WTC11 (cell line): ENCODE results near the gene RXRA. TPM values are rescaled to one million over a fixed set of nuclear protein-coding genes. Genes with fewer than 3 reads are reported as not detected.

Source experiments
- ATAC-seq: fragments of 200-7000 bp; cut with Tn5 transposase; 2 replicates; pipeline ENCODE4 v1.10.0; 2021; ENCODE audit warnings: mild to moderate bottlenecking, moderate library complexity
- CTCF ChIA-PET: fragments of 300-600 bp; sonication (Branson Sonifier 250); formaldehyde crosslinking; loops from one replicate; lab custom pipeline; 2021; ENCODE audit warnings: antibody characterized with exemption; lab: Charles Lee
- POLR2A ChIA-PET: fragments of 350-600 bp; sonication (Branson Sonifier 250); formaldehyde crosslinking; loops from one replicate; lab custom pipeline; 2021; ENCODE audit warnings: antibody characterized with exemption; lab: Charles Lee
- DNase-seq: peaks from one replicate; pipeline ENCODE4 v3.0.0; 2021; ENCODE audit warnings: low spot score
- H3K27ac Mint-ChIP-seq: 2 replicates; pipeline ENCODE4 v1.8.0; 2021; ENCODE audit warnings: mixed read lengths
- H3K27me3 Mint-ChIP-seq: 2 replicates; pipeline ENCODE4 v1.8.0; 2021; ENCODE audit warnings: low read depth, mild to moderate bottlenecking, moderate library complexity, mixed read lengths
- H3K36me3 Mint-ChIP-seq: 2 replicates; pipeline ENCODE4 v1.8.0; 2021; ENCODE audit warnings: mixed read lengths
- H3K4me1 Mint-ChIP-seq: 2 replicates; pipeline ENCODE4 v1.8.0; 2022; ENCODE audit warnings: mixed read lengths
- H3K4me3 Mint-ChIP-seq: 2 replicates; pipeline ENCODE4 v1.8.0; 2021; ENCODE audit warnings: mild to moderate bottlenecking, moderate library complexity, mixed read lengths
- H3K9me3 Mint-ChIP-seq: 2 replicates; pipeline ENCODE4 v1.8.0; 2021; ENCODE audit warnings: mixed read lengths
- ATF1 ChIP-seq: sonication (generic); formaldehyde crosslinking; IDR thresholded peaks from 2 replicates; pipeline ENCODE4 v1.8.1; 2023; ENCODE audit warnings: mild to moderate bottlenecking, moderate library complexity, missing genetic modification reagents
- FOXP1 ChIP-seq: sonication (generic); formaldehyde crosslinking; IDR thresholded peaks from 2 replicates; pipeline ENCODE4 v1.8.0; 2022; ENCODE audit warnings: missing genetic modification reagents, mild to moderate bottlenecking, moderate library complexity, borderline replicate concordance
- MYBL2 ChIP-seq: sonication (generic); formaldehyde crosslinking; IDR thresholded peaks from 2 replicates; pipeline ENCODE4 v1.8.1; 2023; ENCODE audit warnings: mild to moderate bottlenecking, moderate library complexity, missing genetic modification reagents
- NFATC4 ChIP-seq: fragments of 250-450 bp; sonication (Bioruptor Pico); IDR thresholded peaks from 2 replicates; pipeline ENCODE4 v1.9.0; 2021; ENCODE audit warnings: mild to moderate bottlenecking
- RORB ChIP-seq: fragments of 250-450 bp; sonication (Bioruptor Pico); IDR thresholded peaks from 2 replicates; pipeline ENCODE4 v1.9.0; 2021; ENCODE audit warnings: mild to moderate bottlenecking
- SP1 ChIP-seq: sonication (generic); formaldehyde crosslinking; conservative IDR thresholded peaks from 2 replicates; pipeline ENCODE4 v1.8.1; 2022; ENCODE audit warnings: missing genetic modification reagents
- TCF7 ChIP-seq: sonication (generic); formaldehyde crosslinking; IDR thresholded peaks from 2 replicates; pipeline ENCODE4 v1.8.0; 2022; ENCODE audit warnings: mild to moderate bottlenecking, low read depth, missing genetic modification reagents, moderate library complexity
- TEAD1 ChIP-seq: sonication (generic); formaldehyde crosslinking; IDR thresholded peaks from 2 replicates; pipeline ENCODE4 v1.8.0; 2022; ENCODE audit warnings: mild to moderate bottlenecking, missing genetic modification reagents
- TP53 ChIP-seq: sonication (generic); formaldehyde crosslinking; IDR thresholded peaks from 2 replicates; pipeline ENCODE4 v1.8.1; 2023; ENCODE audit warnings: mild to moderate bottlenecking, missing genetic modification reagents
- ZNF121 ChIP-seq: sonication (generic); formaldehyde crosslinking; IDR thresholded peaks from 2 replicates; pipeline ENCODE4 v1.8.0; 2023; ENCODE audit warnings: missing genetic modification reagents
- ZNF317 ChIP-seq: sonication (generic); formaldehyde crosslinking; IDR thresholded peaks from 2 replicates; pipeline ENCODE4 v1.8.1; 2023; ENCODE audit warnings: low read depth, mild to moderate bottlenecking, moderate library complexity, missing genetic modification reagents, borderline replicate concordance
- total RNA-seq: library from RNA; stranded (reverse); gene quantifications from 3 replicates; pipeline ENCODE4 v1.2.3, GENCODE V29; 2021
- TF ChIP-seq, protein P1 (sequence below): sonication (generic); formaldehyde crosslinking; IDR thresholded peaks from 2 replicates; pipeline ENCODE4 v1.8.1; 2022; ENCODE audit warnings: low read depth, mild to moderate bottlenecking, moderate library complexity, missing genetic modification reagents, borderline replicate concordance
- TF ChIP-seq, protein P2 (sequence below): sonication (generic); formaldehyde crosslinking; IDR thresholded peaks from 2 replicates; pipeline ENCODE4 v1.8.1; 2023; ENCODE audit warnings: mild to moderate bottlenecking, missing genetic modification reagents
- TF ChIP-seq, protein P3 (sequence below): sonication (generic); formaldehyde crosslinking; IDR thresholded peaks from 2 replicates; pipeline ENCODE4 v1.8.1; 2023; ENCODE audit warnings: mild to moderate bottlenecking, moderate library complexity, missing genetic modification reagents
- TF ChIP-seq, protein P4 (sequence below): fragments of 250-450 bp; sonication (Bioruptor Pico); IDR thresholded peaks from 2 replicates; pipeline ENCODE4 v1.9.0; 2021; ENCODE audit warnings: moderate library complexity, mild to moderate bottlenecking, inconsistent platforms, borderline replicate concordance
- TF ChIP-seq, protein P5 (sequence below): sonication (generic); formaldehyde crosslinking; IDR thresholded peaks from 2 replicates; pipeline ENCODE4 v1.8.0; 2022; ENCODE audit warnings: mild to moderate bottlenecking, missing genetic modification reagents
- TF ChIP-seq, protein P6 (sequence below): fragments of 250-450 bp; sonication (Bioruptor Pico); IDR thresholded peaks from 2 replicates; pipeline ENCODE4 v1.8.0; 2021; ENCODE audit warnings: mild to moderate bottlenecking
- TF ChIP-seq, protein P7 (sequence below): sonication (generic); formaldehyde crosslinking; IDR thresholded peaks from 2 replicates; pipeline ENCODE4 v1.8.1; 2022; ENCODE audit warnings: low read depth, missing genetic modification reagents, borderline replicate concordance
- TF ChIP-seq, protein P8 (sequence below): fragments of 250-450 bp; sonication (Bioruptor Pico); IDR thresholded peaks from 2 replicates; pipeline ENCODE4 v1.9.0; 2021; ENCODE audit warnings: mild to moderate bottlenecking, borderline replicate concordance
- TF ChIP-seq, protein P9 (sequence below): sonication (generic); formaldehyde crosslinking; IDR thresholded peaks from 2 replicates; pipeline ENCODE4 v1.8.0; 2022; ENCODE audit warnings: mild to moderate bottlenecking, missing genetic modification reagents

Gene RXRA
- total RNA-seq, 1 experiment from 2014 or later: 27.5 TPM

DNA sequence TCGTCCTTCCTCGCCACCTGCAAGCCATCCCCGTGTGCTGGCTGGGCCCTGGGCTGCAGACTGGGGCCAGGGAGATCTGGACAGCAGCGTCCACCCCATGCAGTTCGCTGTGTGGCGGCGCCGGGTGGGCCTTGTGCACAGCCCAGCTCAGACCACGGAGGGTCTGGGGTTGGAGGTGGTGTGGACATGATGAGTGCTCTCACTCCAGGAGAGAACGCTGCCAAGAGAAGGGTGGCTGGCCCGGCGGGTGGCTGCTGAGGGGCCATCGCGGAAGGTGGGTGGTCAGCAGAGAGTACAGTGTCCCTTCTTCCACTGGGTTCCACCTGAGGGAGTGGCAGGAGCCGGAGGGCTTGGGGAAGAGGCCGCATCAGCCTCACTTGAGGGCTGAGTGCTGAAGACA, 44.4 kb downstream of the RXRA start:
- DNase-seq: no peak
- CTCF ChIA-PET: interaction anchor here (1.2 kb wide), 1 partner anchor 103 kb away, joined by 3 read pairs; no protein-coding TSS in a partner anchor
- H3K27ac Mint-ChIP-seq: peak overlapping the region; percentile 43
- H3K9me3 Mint-ChIP-seq: no peaks in the 10 kb centered on the region
- no peaks in the 10 kb centered on the region for H3K27me3 Mint-ChIP-seq
- no peaks in the 10 kb centered on the region; the same call in 1 of the 2 replicates for H3K4me1 Mint-ChIP-seq
- H3K36me3 Mint-ChIP-seq: no peaks in the 10 kb centered on the region
- POLR2A ChIA-PET: no interaction called here
- no peak for ATAC-seq
- H3K4me3 Mint-ChIP-seq: no peak overlapping the region
- TF ChIP-seq, protein P1, sequence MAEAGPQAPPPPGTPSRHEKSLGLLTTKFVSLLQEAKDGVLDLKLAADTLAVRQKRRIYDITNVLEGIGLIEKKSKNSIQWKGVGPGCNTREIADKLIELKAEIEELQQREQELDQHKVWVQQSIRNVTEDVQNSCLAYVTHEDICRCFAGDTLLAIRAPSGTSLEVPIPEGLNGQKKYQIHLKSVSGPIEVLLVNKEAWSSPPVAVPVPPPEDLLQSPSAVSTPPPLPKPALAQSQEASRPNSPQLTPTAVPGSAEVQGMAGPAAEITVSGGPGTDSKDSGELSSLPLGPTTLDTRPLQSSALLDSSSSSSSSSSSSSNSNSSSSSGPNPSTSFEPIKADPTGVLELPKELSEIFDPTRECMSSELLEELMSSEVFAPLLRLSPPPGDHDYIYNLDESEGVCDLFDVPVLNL (CRISPR knock-in tag): no peak
- TF ChIP-seq TP53 (CRISPR knock-in tag) (no peak), TEAD1 (CRISPR knock-in tag) (no peak), ZNF121 (CRISPR knock-in tag) (no peak), RORB (CRISPR knock-in tag) (no peak), SP1 (CRISPR knock-in tag) (no peak), MYBL2 (no peak), ZNF317 (no peak), ATF1 (CRISPR knock-in tag) (no peak), TCF7 (CRISPR knock-in tag) (no peak), NFATC4 (CRISPR knock-in tag) (no peak)
- TF ChIP-seq, protein P2, sequence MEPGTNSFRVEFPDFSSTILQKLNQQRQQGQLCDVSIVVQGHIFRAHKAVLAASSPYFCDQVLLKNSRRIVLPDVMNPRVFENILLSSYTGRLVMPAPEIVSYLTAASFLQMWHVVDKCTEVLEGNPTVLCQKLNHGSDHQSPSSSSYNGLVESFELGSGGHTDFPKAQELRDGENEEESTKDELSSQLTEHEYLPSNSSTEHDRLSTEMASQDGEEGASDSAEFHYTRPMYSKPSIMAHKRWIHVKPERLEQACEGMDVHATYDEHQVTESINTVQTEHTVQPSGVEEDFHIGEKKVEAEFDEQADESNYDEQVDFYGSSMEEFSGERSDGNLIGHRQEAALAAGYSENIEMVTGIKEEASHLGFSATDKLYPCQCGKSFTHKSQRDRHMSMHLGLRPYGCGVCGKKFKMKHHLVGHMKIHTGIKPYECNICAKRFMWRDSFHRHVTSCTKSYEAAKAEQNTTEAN (CRISPR knock-in tag): no peak
- TF ChIP-seq, protein P3, sequence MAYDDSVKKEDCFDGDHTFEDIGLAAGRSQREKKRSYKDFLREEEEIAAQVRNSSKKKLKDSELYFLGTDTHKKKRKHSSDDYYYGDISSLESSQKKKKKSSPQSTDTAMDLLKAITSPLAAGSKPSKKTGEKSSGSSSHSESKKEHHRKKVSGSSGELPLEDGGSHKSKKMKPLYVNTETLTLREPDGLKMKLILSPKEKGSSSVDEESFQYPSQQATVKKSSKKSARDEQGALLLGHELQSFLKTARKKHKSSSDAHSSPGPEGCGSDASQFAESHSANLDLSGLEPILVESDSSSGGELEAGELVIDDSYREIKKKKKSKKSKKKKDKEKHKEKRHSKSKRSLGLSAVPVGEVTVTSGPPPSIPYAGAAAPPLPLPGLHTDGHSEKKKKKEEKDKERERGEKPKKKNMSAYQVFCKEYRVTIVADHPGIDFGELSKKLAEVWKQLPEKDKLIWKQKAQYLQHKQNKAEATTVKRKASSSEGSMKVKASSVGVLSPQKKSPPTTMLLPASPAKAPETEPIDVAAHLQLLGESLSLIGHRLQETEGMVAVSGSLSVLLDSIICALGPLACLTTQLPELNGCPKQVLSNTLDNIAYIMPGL (CRISPR knock-in tag): no peak
- TF ChIP-seq, protein P4, sequence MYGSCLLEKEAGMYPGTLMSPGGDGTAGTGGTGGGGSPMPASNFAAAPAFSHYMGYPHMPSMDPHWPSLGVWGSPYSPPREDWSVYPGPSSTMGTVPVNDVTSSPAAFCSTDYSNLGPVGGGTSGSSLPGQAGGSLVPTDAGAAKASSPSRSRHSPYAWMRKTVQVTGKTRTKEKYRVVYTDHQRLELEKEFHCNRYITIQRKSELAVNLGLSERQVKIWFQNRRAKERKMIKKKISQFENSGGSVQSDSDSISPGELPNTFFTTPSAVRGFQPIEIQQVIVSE (CRISPR knock-in tag): no peak
- TF ChIP-seq, protein P5, sequence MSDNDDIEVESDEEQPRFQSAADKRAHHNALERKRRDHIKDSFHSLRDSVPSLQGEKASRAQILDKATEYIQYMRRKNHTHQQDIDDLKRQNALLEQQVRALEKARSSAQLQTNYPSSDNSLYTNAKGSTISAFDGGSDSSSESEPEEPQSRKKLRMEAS (CRISPR knock-in tag): no peak
- TF ChIP-seq, protein P6, sequence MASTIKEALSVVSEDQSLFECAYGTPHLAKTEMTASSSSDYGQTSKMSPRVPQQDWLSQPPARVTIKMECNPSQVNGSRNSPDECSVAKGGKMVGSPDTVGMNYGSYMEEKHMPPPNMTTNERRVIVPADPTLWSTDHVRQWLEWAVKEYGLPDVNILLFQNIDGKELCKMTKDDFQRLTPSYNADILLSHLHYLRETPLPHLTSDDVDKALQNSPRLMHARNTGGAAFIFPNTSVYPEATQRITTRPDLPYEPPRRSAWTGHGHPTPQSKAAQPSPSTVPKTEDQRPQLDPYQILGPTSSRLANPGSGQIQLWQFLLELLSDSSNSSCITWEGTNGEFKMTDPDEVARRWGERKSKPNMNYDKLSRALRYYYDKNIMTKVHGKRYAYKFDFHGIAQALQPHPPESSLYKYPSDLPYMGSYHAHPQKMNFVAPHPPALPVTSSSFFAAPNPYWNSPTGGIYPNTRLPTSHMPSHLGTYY (CRISPR knock-in tag): no peak
- TF ChIP-seq, protein P7, sequence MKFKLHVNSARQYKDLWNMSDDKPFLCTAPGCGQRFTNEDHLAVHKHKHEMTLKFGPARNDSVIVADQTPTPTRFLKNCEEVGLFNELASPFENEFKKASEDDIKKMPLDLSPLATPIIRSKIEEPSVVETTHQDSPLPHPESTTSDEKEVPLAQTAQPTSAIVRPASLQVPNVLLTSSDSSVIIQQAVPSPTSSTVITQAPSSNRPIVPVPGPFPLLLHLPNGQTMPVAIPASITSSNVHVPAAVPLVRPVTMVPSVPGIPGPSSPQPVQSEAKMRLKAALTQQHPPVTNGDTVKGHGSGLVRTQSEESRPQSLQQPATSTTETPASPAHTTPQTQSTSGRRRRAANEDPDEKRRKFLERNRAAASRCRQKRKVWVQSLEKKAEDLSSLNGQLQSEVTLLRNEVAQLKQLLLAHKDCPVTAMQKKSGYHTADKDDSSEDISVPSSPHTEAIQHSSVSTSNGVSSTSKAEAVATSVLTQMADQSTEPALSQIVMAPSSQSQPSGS: no peak
- TF ChIP-seq, all 79 proteins: peak for 0

DNA sequence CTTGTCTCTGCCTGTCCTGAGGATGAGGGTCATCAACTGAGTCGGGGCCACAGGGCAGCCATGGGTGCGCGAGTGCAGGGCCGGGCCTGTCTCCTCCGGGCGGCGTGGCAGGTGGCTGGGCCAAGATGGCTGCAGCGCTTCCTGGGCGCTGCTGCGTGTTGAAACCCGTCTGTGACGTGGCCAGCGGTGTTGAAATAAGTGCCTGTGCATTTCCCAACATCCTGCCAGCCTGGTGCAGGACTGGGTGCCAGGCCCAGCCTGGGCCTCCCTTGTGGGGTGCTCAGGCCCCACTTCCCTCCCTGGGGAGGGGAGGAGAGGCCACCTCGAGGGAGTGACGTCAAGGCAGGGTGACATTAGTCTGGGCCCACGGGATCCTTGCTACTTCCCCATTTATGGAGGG, 45.5 kb downstream of the RXRA start:
- no peaks in the 10 kb centered on the region for H3K9me3 Mint-ChIP-seq
- H3K27me3 Mint-ChIP-seq: no peaks in the 10 kb centered on the region
- ATAC-seq: no peak
- POLR2A ChIA-PET: no interaction called here
- no peak overlapping the region for H3K27ac Mint-ChIP-seq
- DNase-seq: no peak
- H3K4me3 Mint-ChIP-seq: no peak overlapping the region
- H3K36me3 Mint-ChIP-seq: no peaks in the 10 kb centered on the region
- CTCF ChIA-PET: no interaction called here
- H3K4me1 Mint-ChIP-seq: no peaks in the 10 kb centered on the region
- TF ChIP-seq, protein P7: no peak
- TF ChIP-seq FOXP1 (CRISPR knock-in tag): no peak
- TF ChIP-seq, protein P8, sequence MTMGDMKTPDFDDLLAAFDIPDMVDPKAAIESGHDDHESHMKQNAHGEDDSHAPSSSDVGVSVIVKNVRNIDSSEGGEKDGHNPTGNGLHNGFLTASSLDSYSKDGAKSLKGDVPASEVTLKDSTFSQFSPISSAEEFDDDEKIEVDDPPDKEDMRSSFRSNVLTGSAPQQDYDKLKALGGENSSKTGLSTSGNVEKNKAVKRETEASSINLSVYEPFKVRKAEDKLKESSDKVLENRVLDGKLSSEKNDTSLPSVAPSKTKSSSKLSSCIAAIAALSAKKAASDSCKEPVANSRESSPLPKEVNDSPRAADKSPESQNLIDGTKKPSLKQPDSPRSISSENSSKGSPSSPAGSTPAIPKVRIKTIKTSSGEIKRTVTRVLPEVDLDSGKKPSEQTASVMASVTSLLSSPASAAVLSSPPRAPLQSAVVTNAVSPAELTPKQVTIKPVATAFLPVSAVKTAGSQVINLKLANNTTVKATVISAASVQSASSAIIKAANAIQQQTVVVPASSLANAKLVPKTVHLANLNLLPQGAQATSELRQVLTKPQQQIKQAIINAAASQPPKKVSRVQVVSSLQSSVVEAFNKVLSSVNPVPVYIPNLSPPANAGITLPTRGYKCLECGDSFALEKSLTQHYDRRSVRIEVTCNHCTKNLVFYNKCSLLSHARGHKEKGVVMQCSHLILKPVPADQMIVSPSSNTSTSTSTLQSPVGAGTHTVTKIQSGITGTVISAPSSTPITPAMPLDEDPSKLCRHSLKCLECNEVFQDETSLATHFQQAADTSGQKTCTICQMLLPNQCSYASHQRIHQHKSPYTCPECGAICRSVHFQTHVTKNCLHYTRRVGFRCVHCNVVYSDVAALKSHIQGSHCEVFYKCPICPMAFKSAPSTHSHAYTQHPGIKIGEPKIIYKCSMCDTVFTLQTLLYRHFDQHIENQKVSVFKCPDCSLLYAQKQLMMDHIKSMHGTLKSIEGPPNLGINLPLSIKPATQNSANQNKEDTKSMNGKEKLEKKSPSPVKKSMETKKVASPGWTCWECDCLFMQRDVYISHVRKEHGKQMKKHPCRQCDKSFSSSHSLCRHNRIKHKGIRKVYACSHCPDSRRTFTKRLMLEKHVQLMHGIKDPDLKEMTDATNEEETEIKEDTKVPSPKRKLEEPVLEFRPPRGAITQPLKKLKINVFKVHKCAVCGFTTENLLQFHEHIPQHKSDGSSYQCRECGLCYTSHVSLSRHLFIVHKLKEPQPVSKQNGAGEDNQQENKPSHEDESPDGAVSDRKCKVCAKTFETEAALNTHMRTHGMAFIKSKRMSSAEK (CRISPR knock-in tag): no peak
- TF ChIP-seq, protein P9, sequence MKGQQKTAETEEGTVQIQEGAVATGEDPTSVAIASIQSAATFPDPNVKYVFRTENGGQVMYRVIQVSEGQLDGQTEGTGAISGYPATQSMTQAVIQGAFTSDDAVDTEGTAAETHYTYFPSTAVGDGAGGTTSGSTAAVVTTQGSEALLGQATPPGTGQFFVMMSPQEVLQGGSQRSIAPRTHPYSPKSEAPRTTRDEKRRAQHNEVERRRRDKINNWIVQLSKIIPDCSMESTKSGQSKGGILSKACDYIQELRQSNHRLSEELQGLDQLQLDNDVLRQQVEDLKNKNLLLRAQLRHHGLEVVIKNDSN: no peak
